ENCODE measurements around the gene MBD3L2.
"Not testable (repeated sequence)": the region's sequence is repeated elsewhere in the genome, so short reads cannot be mapped to it uniquely, and the experiment has no call there.

- not testable (repeated sequence) for TF ChIP-seq CTCF (conservative IDR thresholded peaks at IDR 0.05); EZH2 (IDR thresholded peaks at IDR 0.05; ENCODE audit: low read depth)
These were observed 3.8 kb downstream of the MBD3L2 start for GRCh38 chr19:7052896-7053295.
